SU-DHL-6 (cell line): ENCODE data around the gene ZIC1.

ENCODE experiments used
- H2AFZ ChIP-seq: fragments of 200-600 bp; sonication (generic); 2 replicates; pipeline ENCODE4 v1.6.1; 2014; ENCODE audit warnings: low read depth, mild to moderate bottlenecking, moderate library complexity, mixed read lengths, antibody characterized with exemption, low read length; ENCODE audit not compliant: severe bottlenecking
- H3F3A ChIP-seq: fragments of 200-600 bp; shearing (Covaris generic); 2 replicates; pipeline ENCODE4 v1.6.0; 2016; ENCODE audit warnings: antibody characterized with exemption, mild to moderate bottlenecking; ENCODE audit not compliant: insufficient read depth
- H3K27ac ChIP-seq: fragments of 200-600 bp; sonication (generic); 2 replicates; pipeline ENCODE4 v1.5.1; 2016; ENCODE audit warnings: low read depth, mild to moderate bottlenecking, low read length, moderate library complexity, mixed read lengths
- H3K27me3 ChIP-seq: fragments of 200-600 bp; sonication (generic), shearing (Covaris generic); 2 replicates; pipeline ENCODE4 v1.6.0; 2014; ENCODE audit warnings: mild to moderate bottlenecking, low read length
- H3K36me3 ChIP-seq: fragments of 200-600 bp; sonication (generic); 2 replicates; pipeline ENCODE4 v1.6.1; 2014; ENCODE audit warnings: mild to moderate bottlenecking, low read length, mixed read lengths
- H3K4me2 ChIP-seq: fragments of 300-600, 200-600 bp; shearing (Covaris generic), sonication (generic); 2 replicates; pipeline ENCODE4 v1.6.0; 2014; ENCODE audit warnings: low read length, low read depth, mild to moderate bottlenecking; ENCODE audit not compliant: poor library complexity, severe bottlenecking
- H3K4me3 ChIP-seq: fragments of 200-600 bp; sonication (generic); 2 replicates; pipeline ENCODE4 v1.5.1; 2014; ENCODE audit warnings: antibody characterized with exemption, low read length, mild to moderate bottlenecking, mixed read lengths; ENCODE audit not compliant: insufficient read depth, poor library complexity, severe bottlenecking
- H3K79me2 ChIP-seq: fragments of 200-600 bp; sonication (generic); 2 replicates; pipeline ENCODE4 v1.6.1; 2014; ENCODE audit warnings: mild to moderate bottlenecking, low read length, moderate library complexity; ENCODE audit not compliant: insufficient read depth
- H3K9ac ChIP-seq: fragments of 200-600 bp; sonication (generic); 2 replicates; pipeline ENCODE4 v1.7.0; 2014; ENCODE audit warnings: mild to moderate bottlenecking, low read length
- H3K9me2 ChIP-seq: fragments of 200-600 bp; sonication (generic); replicated peaks from 2 replicates; pipeline ENCODE4 v1.6.1; 2014; ENCODE audit warnings: low read length; ENCODE audit not compliant: insufficient read depth
- H3K9me3 ChIP-seq: fragments of 200-600 bp; sonication (generic); 2 replicates; pipeline ENCODE4 v1.6.1; 2014; ENCODE audit warnings: low read length, mixed read lengths; ENCODE audit not compliant: insufficient read depth
- H4K20me1 ChIP-seq: fragments of 200-600 bp; sonication (generic); 2 replicates; pipeline ENCODE4 v1.6.1; 2014; ENCODE audit warnings: low read depth, mild to moderate bottlenecking, antibody characterized with exemption, low read length, moderate library complexity, mixed read lengths
- EZH2phosphoT487 ChIP-seq: fragments of 200-600 bp; sonication (generic), shearing (Covaris generic); conservative IDR thresholded peaks from 2 replicates; pipeline ENCODE4 v1.6.1; 2018; ENCODE audit warnings: mild to moderate bottlenecking, antibody characterized with exemption, low read length, moderate library complexity, mixed read lengths
- TF ChIP-seq, protein P1 (sequence below): fragments of 200-600 bp; sonication (generic); IDR thresholded peaks from one replicate; pipeline ENCODE4 v1.5.1; 2017; ENCODE audit warnings: antibody characterized with exemption, mild to moderate bottlenecking, low read length, moderate library complexity; ENCODE audit not compliant: insufficient read depth, poor library complexity, severe bottlenecking

ZIC1 gene

DNA sequence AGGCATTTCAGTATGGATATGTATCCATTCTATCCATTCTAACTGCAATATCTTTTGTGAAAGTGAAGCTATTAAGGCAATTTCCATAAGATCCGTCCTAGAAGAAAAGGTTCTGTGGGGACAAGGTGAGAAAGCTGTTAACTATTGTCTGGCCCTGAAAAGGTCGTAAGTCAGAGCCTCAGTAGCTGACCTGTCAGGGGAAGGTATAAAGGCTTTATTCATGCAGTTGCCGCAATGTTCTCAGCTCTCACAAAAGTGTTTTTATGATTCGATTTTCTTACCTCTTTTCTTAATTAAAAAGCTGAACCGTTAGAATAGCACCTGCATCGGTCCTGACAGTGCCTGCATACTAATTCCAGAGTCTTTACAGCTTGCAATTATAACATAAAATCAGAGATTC is 27.6 kb upstream of the ZIC1 start:
- H3K27ac ChIP-seq = no peak overlapping the region
- no peak overlapping the region for H2AFZ ChIP-seq
- H3K27me3 ChIP-seq = no peaks in the 10 kb centered on the region

DNA sequence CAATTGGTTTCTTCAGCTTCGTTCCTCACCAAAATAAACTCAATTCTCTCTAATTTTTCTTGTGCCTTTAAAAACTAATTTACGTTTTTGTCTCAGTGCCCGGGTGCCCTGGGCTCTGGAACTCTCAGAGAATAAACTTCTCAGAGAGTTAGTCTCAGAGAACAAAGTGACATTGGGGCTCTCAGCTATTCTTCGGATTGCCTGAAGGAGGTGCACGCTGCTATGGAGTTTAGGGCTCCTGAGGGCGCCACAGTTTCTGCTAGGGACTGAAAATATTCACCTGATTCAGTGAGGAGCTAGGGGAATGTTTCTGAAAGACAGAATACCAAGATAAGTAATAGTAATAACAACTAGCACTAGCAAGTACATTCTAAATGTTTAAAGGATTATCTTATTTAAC is 25.5 kb upstream of the ZIC1 start:
- Histone ChIP-seq H4K20me1 (no peaks in the 10 kb centered on the region), H3K9me2 (no peaks in the 10 kb centered on the region), H3K4me3 (no peak overlapping the region), H3K4me2 (no peak overlapping the region), H3F3A (no peaks in the 10 kb centered on the region), H3K9ac (no peak overlapping the region), H3K27ac (no peak overlapping the region), H3K27me3 (no peaks in the 10 kb centered on the region), H3K79me2 (no peaks in the 10 kb centered on the region), H2AFZ (no peak overlapping the region), H3K36me3 (no peaks in the 10 kb centered on the region), H3K9me3 (no peaks in the 10 kb centered on the region)
- TF ChIP-seq, protein P1, sequence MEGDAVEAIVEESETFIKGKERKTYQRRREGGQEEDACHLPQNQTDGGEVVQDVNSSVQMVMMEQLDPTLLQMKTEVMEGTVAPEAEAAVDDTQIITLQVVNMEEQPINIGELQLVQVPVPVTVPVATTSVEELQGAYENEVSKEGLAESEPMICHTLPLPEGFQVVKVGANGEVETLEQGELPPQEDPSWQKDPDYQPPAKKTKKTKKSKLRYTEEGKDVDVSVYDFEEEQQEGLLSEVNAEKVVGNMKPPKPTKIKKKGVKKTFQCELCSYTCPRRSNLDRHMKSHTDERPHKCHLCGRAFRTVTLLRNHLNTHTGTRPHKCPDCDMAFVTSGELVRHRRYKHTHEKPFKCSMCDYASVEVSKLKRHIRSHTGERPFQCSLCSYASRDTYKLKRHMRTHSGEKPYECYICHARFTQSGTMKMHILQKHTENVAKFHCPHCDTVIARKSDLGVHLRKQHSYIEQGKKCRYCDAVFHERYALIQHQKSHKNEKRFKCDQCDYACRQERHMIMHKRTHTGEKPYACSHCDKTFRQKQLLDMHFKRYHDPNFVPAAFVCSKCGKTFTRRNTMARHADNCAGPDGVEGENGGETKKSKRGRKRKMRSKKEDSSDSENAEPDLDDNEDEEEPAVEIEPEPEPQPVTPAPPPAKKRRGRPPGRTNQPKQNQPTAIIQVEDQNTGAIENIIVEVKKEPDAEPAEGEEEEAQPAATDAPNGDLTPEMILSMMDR = no peak
- no peak for TF ChIP-seq EZH2phosphoT487

More for the DNA sequence above, 27.6 kb upstream of the ZIC1 start:
- Histone ChIP-seq H3K4me2 (no peak overlapping the region), H3K9me2 (no peaks in the 10 kb centered on the region), H3K36me3 (no peaks in the 10 kb centered on the region), H3K4me3 (no peak overlapping the region), H3F3A (no peaks in the 10 kb centered on the region), H4K20me1 (no peaks in the 10 kb centered on the region), H3K79me2 (no peaks in the 10 kb centered on the region), H3K9ac (no peak overlapping the region), H3K9me3 (no peaks in the 10 kb centered on the region)
- no peak for TF ChIP-seq EZH2phosphoT487
- TF ChIP-seq, protein P1 = no peak

DNA sequence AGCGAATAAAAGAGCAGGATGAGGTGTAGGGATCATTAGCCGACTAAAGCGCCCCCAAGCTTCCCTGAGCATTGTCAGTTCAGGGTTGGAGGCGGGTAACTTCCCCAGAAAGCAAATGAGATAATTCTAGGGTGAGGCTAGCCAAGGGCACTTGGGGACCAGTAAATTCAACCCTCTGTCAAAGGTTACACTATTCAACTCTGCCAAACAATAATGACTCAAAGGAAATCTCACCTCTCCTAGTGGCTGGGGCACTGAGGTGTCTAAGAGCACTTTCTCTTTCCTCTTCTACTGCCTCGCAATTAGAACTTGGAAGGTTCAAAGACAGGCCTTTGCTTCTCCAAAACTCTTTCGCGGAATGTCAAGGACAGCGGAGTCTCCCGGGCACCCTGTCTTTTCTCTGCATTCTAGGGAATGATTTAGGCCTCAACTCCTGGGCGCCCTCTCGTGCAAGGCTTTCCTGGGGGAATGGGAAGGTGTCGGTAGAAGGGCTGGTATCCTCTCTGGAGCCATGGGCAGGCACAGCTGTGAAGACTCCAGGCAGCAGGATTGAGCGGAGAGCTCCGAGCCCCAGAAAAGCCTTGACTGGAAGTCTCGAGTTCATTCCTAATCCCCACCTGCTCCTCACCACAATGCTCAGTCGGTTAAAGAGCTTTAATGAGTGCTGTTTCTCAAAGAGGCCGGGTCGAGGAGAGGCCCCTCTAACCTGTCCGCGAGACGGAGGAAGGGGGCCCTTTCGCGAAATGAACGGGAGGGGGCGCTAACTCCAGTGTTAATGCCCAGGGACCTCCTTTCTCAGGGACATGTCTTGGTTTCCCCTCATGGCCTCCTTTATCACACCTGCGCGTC is 24.7 kb upstream of the ZIC1 start:
- H3F3A ChIP-seq = no peaks in the 10 kb centered on the region
- H3K36me3 ChIP-seq = no peaks in the 10 kb centered on the region
- no peak overlapping the region for H2AFZ ChIP-seq
- TF ChIP-seq EZH2phosphoT487 = no peak
- TF ChIP-seq, protein P1 = no peak
- H3K27me3 ChIP-seq = no peaks in the 10 kb centered on the region
- H3K9me2 ChIP-seq = no peaks in the 10 kb centered on the region
- H3K4me3 ChIP-seq = no peak overlapping the region
- H3K27ac ChIP-seq = no peak overlapping the region
- no peaks in the 10 kb centered on the region for H3K79me2 ChIP-seq
- no peaks in the 10 kb centered on the region for H4K20me1 ChIP-seq
- H3K9me3 ChIP-seq = no peaks in the 10 kb centered on the region
- H3K4me2 ChIP-seq = no peak overlapping the region
- no peak overlapping the region for H3K9ac ChIP-seq
